Tibial artery (tissue), 4 donors: ENCODE measurements around the gene PRRT2.

Source experiments
- DNase-seq, 2 donors: peaks; one replicate each; pipeline ENCODE4 v3.0.0-alpha.2; 2019
- H3K27ac ChIP-seq, 2 donors: fragments of 200-600 bp; sonication (generic) in 1 of 2; 1 replicate in 1 of 2; 2 replicates in 1 of 2; pipeline ENCODE4 v1.5.1; 2018 to 2019; ENCODE audit warnings: mild to moderate bottlenecking in 1 of 2
- H3K27me3 ChIP-seq, 2 donors: fragments of 200-600 bp; sonication (generic) in 1 of 2; one replicate each; pipeline versions ENCODE4 v1.5.1 to v1.6.0; 2016 to 2019
- H3K36me3 ChIP-seq, 3 donors: fragments of 200-600 bp; sonication (generic) in 2 of 3; one replicate each; pipeline ENCODE4 v1.5.1; 2016 to 2019; ENCODE audit warnings: mild to moderate bottlenecking in 2 of 3
- H3K4me1 ChIP-seq, 4 donors: fragments of 200-600 bp; sonication (generic) in 2 of 4; 1 replicate in 3 of 4; 2 replicates in 1 of 4; pipeline ENCODE4 v1.5.1; 2016 to 2019
- H3K4me3 ChIP-seq, 2 donors: fragments of 200-600 bp; sonication (generic) in 1 of 2; 1 replicate in 1 of 2; 2 replicates in 1 of 2; pipeline ENCODE4 v1.5.1; 2018 to 2019; ENCODE audit warnings: mild to moderate bottlenecking in 2 of 2
- H3K9me3 ChIP-seq, 3 donors: fragments of 200-600 bp; sonication (generic) in 1 of 3; one replicate each; pipeline ENCODE4 v1.5.1; 2016 to 2019
- intact Hi-C: fragments of 100-400 bp; cut with DNase I; formaldehyde crosslinking; loops from one replicate; pipeline ENCODE4 v1.15.0; 2023; ENCODE audit warnings: low total_unique reads
- TF ChIP-seq, protein P1 (sequence below), 2 experiments: fragments of 200-600 bp in 1 of 2; fragments of 450-650 bp in 1 of 2; IDR thresholded peaks; one replicate each; pipeline ENCODE4 v1.5.1; 2017 to 2019; ENCODE audit warnings: antibody characterized with exemption in 2 of 2, mild to moderate bottlenecking in 1 of 2, moderate library complexity in 1 of 2

The PRRT2 gene

DNA sequence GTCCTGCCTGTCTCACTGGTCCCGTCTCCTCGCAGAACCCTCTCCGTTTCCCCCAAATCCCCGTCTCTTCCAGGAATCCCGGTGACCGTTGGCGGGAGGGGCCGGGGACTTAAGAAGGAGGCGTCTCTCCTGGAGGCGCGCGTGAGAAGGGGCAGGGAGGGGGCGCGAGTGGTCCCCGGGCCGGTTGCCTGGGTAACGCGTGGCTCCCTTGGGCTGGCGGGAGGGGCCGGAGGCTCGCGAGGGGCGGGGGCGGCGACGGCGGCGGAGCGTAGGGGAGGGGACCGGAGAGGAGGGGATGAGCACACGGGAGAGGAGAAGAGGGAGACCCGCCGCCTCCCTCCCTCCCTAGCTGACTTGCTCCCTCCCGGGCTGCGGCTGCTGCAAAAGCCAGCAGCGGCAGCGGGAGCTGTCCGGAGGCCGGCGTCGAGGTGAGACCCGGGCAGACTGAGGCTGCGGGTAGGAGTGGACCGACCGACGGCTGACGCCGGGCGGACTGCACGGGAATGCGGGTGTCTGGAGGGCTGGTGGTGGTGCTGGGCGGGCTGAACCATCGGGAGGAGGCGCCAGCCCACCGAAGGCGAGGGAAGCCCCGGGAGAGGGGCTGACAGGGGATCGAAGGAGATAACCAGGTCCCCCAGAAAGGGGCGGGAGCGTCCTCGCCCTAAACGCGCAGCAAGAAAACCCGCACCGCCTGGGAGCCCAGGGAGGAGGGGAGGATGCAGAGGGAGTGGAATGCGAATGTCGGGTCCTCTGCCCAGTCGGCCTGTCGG is at the start of gene PRRT2:
PRRT2 (plus strand) TSS at position 298 of the 770 bp plus-strand sequence. CDS start 862 bp downstream, outside the sequence.
- Histone ChIP-seq H3K27me3 (no peaks in the 10 kb centered on the region), H3K4me1 (peaks cover 18 to 78% (median 67%) of the 10 kb centered on the region in 4 donors), H3K27ac (peak within 1 kb of the TSS; percentile 90 to 97), H3K36me3 (peaks cover 11 to 21% (median 13%) of the 10 kb centered on the region in 3 donors), H3K9me3 (no peaks in the 10 kb centered on the region), H3K4me3 (peak within 1 kb of the TSS; percentile 79 to 86)
- peak; percentile 82 to 92 for DNase-seq
- TF ChIP-seq, protein P1, sequence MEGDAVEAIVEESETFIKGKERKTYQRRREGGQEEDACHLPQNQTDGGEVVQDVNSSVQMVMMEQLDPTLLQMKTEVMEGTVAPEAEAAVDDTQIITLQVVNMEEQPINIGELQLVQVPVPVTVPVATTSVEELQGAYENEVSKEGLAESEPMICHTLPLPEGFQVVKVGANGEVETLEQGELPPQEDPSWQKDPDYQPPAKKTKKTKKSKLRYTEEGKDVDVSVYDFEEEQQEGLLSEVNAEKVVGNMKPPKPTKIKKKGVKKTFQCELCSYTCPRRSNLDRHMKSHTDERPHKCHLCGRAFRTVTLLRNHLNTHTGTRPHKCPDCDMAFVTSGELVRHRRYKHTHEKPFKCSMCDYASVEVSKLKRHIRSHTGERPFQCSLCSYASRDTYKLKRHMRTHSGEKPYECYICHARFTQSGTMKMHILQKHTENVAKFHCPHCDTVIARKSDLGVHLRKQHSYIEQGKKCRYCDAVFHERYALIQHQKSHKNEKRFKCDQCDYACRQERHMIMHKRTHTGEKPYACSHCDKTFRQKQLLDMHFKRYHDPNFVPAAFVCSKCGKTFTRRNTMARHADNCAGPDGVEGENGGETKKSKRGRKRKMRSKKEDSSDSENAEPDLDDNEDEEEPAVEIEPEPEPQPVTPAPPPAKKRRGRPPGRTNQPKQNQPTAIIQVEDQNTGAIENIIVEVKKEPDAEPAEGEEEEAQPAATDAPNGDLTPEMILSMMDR (IDR thresholded peaks at IDR 0.05): no peak
- intact Hi-C loops: loop anchor here (10.0 kb wide), 1 partner anchor 183 kb away; the partner anchor contains the start of genes HIRIP3 and INO80E

DNA sequence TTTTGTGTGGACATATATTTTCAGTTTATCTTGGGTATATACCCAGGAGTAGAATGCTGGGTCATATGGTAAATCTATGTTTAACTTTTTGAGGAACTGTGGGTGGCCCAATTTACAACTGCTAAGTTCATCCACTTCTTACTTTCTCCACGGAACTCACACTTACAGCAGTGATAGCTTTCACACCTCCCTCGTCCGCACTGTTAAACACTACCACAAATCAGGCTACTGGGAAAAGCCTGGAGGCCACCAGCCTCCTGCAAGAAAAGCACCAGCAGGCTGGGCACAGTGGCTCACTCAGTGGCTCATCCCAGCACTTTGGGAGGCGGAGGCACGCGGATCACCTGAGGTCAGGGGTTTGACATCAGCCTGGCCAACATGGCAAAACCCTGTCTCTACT is 48.7 kb upstream of the PRRT2 start:
- no peak overlapping the region for H3K4me3 ChIP-seq
- H3K4me1 ChIP-seq: no peaks in the 10 kb centered on the region
- no peak for DNase-seq
- H3K36me3 ChIP-seq: no peaks in the 10 kb centered on the region
- H3K9me3 ChIP-seq: no peaks in the 10 kb centered on the region
- TF ChIP-seq, protein P1 (IDR thresholded peaks at IDR 0.05): no peak
- intact Hi-C loops: no loop called here
- peaks cover 0 to 13% of the 10 kb centered on the region in 2 donors for H3K27me3 ChIP-seq
- H3K27ac ChIP-seq: no peak overlapping the region

DNA sequence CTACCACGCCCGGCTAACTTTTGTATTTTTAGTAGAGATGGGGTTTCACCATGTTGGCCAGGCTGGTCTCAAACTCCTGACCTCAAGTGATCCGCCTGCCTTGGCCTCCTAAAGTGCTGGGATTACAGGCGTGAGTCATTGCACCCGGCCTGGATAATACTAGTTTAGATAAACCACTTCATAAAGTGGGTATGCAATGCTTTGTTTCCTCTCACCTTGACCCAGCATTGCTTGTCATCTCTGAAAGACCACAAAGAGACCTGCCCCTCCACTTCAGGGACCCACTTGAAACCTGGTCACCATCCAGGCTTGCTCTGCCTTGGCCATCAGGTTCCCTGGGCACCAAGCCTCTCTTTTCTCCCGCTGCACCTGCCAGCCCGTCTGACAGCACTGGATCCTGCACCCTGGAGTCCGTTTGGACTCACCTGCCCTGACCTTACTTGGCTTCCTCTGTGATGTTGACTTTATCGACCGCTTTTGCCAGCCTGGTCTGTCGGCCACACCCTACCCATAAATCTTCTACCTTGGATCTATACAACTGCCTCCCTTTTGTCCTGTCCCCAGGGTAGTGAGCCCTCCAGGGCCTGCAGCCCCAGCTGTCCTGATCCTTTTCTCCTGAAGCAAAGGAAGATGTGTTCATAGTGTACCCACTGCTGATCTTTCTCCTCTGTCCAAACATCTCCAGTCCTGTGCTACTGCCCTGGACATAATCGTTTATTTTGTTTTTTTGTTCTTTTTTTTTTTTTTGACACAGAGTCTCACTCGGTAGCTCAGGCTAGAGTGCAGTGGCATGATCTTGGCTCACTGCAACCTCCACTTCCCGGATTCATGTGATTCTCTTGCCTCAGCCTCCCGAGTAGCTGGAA is 46.6 kb upstream of the PRRT2 start:
- H3K27ac ChIP-seq: no peak overlapping the region
- intact Hi-C loops: no loop called here
- H3K4me1 ChIP-seq: no peaks in the 10 kb centered on the region
- no peak overlapping the region for H3K4me3 ChIP-seq
- H3K9me3 ChIP-seq: no peaks in the 10 kb centered on the region
- peaks cover 0 to 17% of the 10 kb centered on the region in 2 donors for H3K27me3 ChIP-seq
- DNase-seq: no peak
- TF ChIP-seq, protein P1 (IDR thresholded peaks at IDR 0.05): no peak
- H3K36me3 ChIP-seq: no peaks in the 10 kb centered on the region

DNA sequence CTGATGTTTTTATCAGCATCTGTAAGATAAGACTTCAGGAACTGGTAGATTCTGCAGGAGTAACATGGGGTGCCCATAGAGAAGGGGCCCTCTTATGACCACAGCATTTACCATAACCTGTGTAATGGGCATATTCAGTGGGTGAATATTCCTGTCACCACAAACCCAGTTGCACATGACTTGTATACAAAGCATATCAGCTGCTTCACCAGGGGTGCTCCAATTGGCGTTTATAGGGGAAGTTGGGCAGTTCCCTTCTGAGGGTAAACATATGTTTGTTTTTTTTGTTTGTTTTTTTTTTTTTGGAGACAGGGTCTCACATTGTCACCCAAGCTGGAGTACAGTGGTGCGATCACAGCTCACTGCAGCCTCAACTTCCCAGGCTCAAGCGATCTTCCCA is 45.4 kb upstream of the PRRT2 start:
- Histone ChIP-seq H3K9me3 (no peaks in the 10 kb centered on the region), H3K27ac (no peak overlapping the region), H3K4me3 (no peak overlapping the region), H3K4me1 (no peaks in the 10 kb centered on the region), H3K27me3 (peaks cover 0 to 17% of the 10 kb centered on the region in 2 donors), H3K36me3 (no peaks in the 10 kb centered on the region)
- TF ChIP-seq, protein P1 (IDR thresholded peaks at IDR 0.05): no peak
- no peak for DNase-seq
- intact Hi-C loops: no loop called here

DNA sequence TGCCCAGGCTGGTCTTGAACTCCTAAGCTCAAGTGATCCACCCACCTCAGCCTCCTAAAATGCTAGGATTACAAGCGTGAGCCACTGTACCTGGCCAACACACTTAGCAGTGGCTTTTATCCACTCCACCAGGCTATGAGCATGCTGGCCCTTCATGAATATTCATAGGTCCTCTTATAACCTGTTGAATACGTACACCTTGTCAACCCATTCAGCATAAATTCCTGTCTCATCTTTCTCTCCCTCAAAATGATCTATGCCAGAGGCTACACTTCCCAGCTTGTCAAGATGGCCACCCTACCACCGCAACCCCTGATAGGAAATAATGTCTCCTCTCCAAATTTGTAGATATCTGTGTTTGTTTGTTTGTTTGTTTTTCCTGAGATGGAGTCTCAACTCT is 44.9 kb upstream of the PRRT2 start:
- DNase-seq: no peak
- H3K27me3 ChIP-seq: peaks cover 0 to 17% of the 10 kb centered on the region in 2 donors
- intact Hi-C loops: no loop called here
- no peaks in the 10 kb centered on the region for H3K9me3 ChIP-seq
- TF ChIP-seq, protein P1 (IDR thresholded peaks at IDR 0.05): no peak
- H3K36me3 ChIP-seq: no peaks in the 10 kb centered on the region
- no peak overlapping the region for H3K27ac ChIP-seq
- H3K4me3 ChIP-seq: no peak overlapping the region
- H3K4me1 ChIP-seq: no peaks in the 10 kb centered on the region
